AG04450 (cell line): Measurements from ENCODE around the gene HPSE. TPM values are rescaled to one million over a fixed set of nuclear protein-coding genes. Genes with fewer than 3 reads are reported as not detected.

ENCODE experiments used
- CTCF ChIA-PET: fragments of 300-600, 350-600 bp; formaldehyde crosslinking; extraction: SDS; loops from one replicate; lab custom pipeline; 2022; ENCODE audit warnings: antibody characterized with exemption, inconsistent platforms; lab: Charles Lee
- POLR2A ChIA-PET: fragments of 350-600 bp; formaldehyde crosslinking; extraction: SDS; loops from one replicate; lab custom pipeline; 2021; ENCODE audit warnings: antibody characterized with exemption, inconsistent platforms; lab: Yijun Ruan, JAX
- DNase-seq: peaks from one replicate; pipeline ENCODE4 v3.0.0-alpha.2; 2011; ENCODE audit warnings: low read depth, low spot score
- H3K27ac ChIP-seq: one replicate; pipeline ENCODE4 v1.5.1; 2012; ENCODE audit warnings: low read depth, low read length, control low read depth
- H3K27me3 ChIP-seq: one replicate; pipeline ENCODE4 v1.6.0; 2012; ENCODE audit warnings: low read length; ENCODE audit not compliant: control insufficient read depth, insufficient read depth
- H3K4me3 ChIP-seq: 2 replicates; pipeline ENCODE4 v1.5.1; 2011; ENCODE audit warnings: mild to moderate bottlenecking, low read depth, low read length, control low read depth
- H3K9me3 ChIP-seq: 2 replicates; pipeline ENCODE4 v1.5.1; 2012; ENCODE audit warnings: low read length; ENCODE audit not compliant: control insufficient read depth, insufficient read depth
- CTCF ChIP-seq: IDR thresholded peaks from 2 replicates; pipeline ENCODE4 v1.5.1; 2011; ENCODE audit warnings: low read depth, low read length, control low read depth, inconsistent platforms
- polyA minus RNA-seq: library from RNA; depleted of rRNA, polyadenylated mRNA; stranded (reverse); fragments of >200 nt; gene quantifications from 2 replicates; pipeline ENCODE4 v1.2.3, GENCODE V29; 2011; rRNA and poly(A)+ RNA removed
- polyA plus RNA-seq: library from polyadenylated mRNA; depleted of rRNA; stranded (reverse); fragments of >200 nt; gene quantifications from 2 replicates; pipeline ENCODE4 v1.2.3, GENCODE V29; 2011; rRNA removed

HPSE gene
- polyA plus RNA-seq (0.32 and 0.37 TPM in 2 replicates), polyA minus RNA-seq (0.17 and 0.28 TPM in 2 replicates)

DNA sequence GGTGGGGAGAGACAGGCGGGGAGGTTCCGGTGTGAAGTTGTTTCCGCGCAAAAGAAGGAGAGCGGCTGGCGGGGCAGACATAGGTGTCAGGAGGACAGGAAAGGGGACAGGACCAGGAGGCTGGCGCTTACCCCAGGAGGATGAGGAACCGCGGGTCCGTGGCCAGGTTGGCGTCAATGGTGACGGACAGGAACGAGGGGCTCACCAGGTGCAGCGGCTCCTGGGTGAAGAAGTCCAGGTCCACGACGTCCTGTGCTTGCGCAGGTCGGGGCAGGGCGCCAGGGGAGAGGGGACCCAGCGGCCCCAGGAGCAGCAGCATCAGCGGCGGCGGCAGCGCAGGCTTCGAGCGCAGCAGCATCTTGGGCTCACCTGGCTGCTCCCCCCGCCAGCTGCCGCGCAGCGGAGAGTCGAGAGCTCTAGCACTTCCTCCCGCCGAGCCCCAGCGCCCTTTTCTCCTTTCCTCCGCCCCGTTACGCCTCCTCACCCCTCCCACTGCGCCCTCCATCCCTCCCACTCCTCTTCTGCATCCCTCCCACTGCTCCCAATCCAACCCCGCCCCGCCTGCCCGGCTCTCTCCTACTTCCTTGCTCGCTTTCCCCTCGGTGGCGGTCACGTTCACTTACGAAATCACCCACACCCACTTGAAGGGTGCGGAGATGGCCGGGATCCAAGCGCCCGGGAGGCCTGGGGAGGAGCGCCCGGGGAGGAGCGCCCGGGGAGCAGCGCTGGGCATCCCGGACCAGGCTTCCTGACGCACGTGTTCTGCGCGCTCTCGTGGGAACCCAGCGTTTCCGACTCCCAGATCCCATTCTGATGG lies at the start of gene HPSE:
TSS of gene HPSE (minus strand) at position 424 of the 817 bp plus-strand sequence. CDS start at position 358, 66 bp downstream.
- no peak for DNase-seq
- Histone ChIP-seq H3K9me3 (peaks cover 4% of the 10 kb centered on the region; the same call in 1 of the 2 replicates), H3K27me3 (peaks cover 36% of the 10 kb centered on the region), H3K27ac (no peak within 1 kb of the TSS), H3K4me3 (peak within 1 kb of the TSS; percentile 57)
- ChIA-PET POLR2A (no interaction called here), CTCF (no interaction called here)
- TF ChIP-seq CTCF = no peak

- no peak for DNase-seq
- Histone ChIP-seq H3K27me3 (peaks cover 10% of the 10 kb centered on the region), H3K27ac (no peak overlapping the region), H3K9me3 (peaks cover 10% of the 10 kb centered on the region; the same call in 1 of the 2 replicates), H3K4me3 (no peak overlapping the region)
- POLR2A ChIA-PET = no interaction called here
- TF ChIP-seq CTCF = no peak
- CTCF ChIA-PET = no interaction called here
Measured at GRCh38 chr4:83382850-83383249, 48.2 kb upstream of the HPSE start.

- Histone ChIP-seq H3K27me3 (peaks cover 10% of the 10 kb centered on the region), H3K4me3 (no peak overlapping the region), H3K27ac (no peak overlapping the region), H3K9me3 (peaks cover 11% of the 10 kb centered on the region; the same call in 1 of the 2 replicates)
- ChIA-PET CTCF (no interaction called here), POLR2A (no interaction called here)
- no peak for DNase-seq
- TF ChIP-seq CTCF = no peak
Measured at GRCh38 chr4:83381173-83381572, 46.5 kb upstream of the HPSE start.

DNA sequence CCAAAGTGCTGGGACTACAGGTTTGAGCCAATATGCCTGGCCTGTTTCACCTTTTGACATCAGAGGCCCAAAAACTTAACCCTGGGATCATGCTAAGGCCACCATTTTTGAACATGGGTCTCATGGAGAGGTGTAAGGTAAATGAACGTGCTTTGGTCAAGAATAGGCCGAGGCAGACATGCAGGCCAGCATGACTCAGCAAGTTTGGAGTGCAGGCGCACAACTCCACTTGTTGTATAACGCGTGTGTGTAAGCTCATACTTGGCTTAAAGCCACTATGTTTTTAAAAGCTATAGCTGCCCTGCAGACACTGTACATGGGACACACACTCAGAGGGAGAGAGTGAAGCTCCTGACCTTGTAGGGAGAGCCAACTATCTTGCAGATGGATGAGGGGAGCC lies 43.8 kb upstream of the HPSE start:
- no peak overlapping the region for H3K4me3 ChIP-seq
- H3K9me3 ChIP-seq = peaks cover 11% of the 10 kb centered on the region; the same call in 1 of the 2 replicates
- CTCF ChIA-PET = interaction anchor here (1.7 kb wide), 1 partner anchor 16 kb away, joined by 8 read pairs; no protein-coding TSS in a partner anchor
- H3K27ac ChIP-seq = no peak overlapping the region
- no peak for DNase-seq
- POLR2A ChIA-PET = no interaction called here
- no peak for TF ChIP-seq CTCF
- peaks cover 10% of the 10 kb centered on the region for H3K27me3 ChIP-seq

DNA sequence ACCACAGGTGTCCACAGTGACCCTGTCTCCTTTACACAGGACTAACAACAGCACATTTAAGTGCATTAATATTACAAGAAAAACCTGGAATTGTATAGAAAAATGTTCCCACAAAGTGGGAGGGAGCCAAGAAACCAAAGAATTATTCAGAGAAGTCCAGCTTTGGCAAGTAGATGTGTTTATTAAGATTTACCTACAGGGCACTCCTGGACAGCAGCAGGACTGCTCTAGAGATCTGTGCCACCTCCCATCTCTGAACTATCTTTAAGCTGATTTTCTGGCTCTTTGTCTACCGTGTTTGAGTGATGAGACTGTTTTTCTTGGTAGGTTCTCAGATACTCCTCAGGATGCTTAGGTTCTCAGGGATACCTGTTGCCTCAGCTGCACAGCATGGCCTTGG lies 38.3 kb upstream of the HPSE start:
- H3K4me3 ChIP-seq = no peak overlapping the region
- H3K9me3 ChIP-seq = peaks cover 2% of the 10 kb centered on the region; the same call in 1 of the 2 replicates
- TF ChIP-seq CTCF = no peak
- ChIA-PET POLR2A (no interaction called here), CTCF (interaction anchor here (1.3 kb wide), 1 partner anchor 11 kb away, joined by 6 read pairs; no protein-coding TSS in a partner anchor)
- H3K27ac ChIP-seq = no peak overlapping the region
- H3K27me3 ChIP-seq = peaks cover 4% of the 10 kb centered on the region
- DNase-seq = no peak
